ENCODE results near the gene GRIK3.
"Not testable (repeated sequence)": the region's sequence is repeated elsewhere in the genome, so short reads cannot be mapped to it uniquely, and the experiment has no call there.

Gene GRIK3

GRCh38 chr1:36900128-36900527 lies 134.2 kb downstream of the GRIK3 start:
- no peak for DNase-seq

- not testable (repeated sequence) for DNase-seq
Measured at GRCh38 chr1:36897813-36898212, 136.5 kb downstream of the GRIK3 start.

GRCh38 chr1:36894824-36895223 lies 139.5 kb downstream of the GRIK3 start:
- DNase-seq = no peak

- no peak for DNase-seq
Measured at GRCh38 chr1:36890776-36891175, 143.5 kb downstream of the GRIK3 start.

DNA sequence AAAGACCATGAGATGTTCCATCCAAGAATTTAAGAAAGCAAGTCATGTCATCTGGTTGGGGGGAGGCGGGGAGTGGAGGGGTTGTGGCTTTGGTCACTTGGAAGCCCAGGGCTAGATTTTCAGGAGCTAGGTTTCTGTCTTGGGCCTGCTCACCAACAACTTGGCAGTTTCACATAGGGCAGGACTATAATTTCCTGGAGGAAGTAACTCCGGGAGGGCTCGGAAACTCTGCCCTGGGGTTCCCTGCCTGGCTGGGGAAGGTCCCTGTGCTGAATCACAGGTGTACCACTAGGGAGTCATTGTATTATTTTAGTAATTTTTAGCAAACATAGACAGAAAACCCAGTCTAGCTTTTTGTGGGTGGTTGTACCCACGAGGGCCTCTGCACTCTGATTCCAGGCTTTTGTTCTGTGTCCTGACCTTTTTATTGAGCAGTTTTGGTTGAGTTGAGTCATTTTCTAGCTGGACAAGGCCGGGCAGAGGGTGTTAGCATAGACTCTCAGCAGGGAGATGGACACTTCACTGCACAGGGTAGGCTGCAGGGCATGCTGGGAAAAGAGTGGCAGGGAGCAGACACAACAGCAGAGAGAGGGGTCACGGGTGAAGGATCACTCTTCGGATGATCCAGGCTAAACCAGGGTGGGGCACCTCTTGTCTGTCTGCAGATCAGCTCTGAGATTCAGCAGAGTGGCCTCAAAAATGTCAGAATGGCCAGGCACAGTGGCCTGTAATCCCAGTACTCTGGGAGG lies 144.7 kb downstream of the GRIK3 start:
- no peak for DNase-seq

- DNase-seq = no peak
Measured at GRCh38 chr1:36888811-36889477, 145.4 kb downstream of the GRIK3 start.

- no peak for DNase-seq
Measured at GRCh38 chr1:36885540-36886357, 148.6 kb downstream of the GRIK3 start.

- no peak for DNase-seq
Measured at GRCh38 chr1:36884801-36885200, 149.5 kb downstream of the GRIK3 start.

DNA sequence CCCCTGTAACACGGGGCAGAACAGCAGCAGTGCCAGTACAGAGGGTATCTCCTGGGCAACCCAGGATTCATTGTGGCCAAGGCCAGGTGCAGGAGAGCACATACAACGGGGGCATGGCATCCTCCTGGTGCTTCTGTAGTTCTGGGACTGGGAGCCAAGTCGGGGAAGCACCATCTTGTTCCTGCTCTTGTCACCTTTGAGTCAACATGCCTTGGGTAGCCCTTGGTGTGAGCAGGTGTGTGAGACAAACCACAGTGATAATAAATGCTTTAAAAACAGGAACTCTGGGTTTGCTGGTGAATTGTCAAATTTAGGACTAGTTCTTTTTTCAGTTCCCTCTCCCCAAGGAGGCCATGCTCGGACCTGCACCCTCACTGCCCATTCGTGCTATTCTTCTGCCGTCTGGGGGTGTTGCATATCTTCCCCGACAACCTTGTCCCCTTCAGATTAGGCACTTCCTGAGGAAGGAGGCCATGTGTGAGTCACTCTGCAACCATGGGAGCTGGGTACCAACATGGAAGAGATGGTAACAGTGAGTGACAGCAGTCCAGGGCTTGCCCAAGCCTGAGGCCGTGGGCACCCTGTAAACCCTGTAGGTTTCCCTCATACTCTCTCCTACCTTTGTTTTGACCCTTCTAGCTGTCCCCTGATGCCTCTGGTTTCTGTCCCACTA lies 150.2 kb downstream of the GRIK3 start:
- DNase-seq = no peak

DNA sequence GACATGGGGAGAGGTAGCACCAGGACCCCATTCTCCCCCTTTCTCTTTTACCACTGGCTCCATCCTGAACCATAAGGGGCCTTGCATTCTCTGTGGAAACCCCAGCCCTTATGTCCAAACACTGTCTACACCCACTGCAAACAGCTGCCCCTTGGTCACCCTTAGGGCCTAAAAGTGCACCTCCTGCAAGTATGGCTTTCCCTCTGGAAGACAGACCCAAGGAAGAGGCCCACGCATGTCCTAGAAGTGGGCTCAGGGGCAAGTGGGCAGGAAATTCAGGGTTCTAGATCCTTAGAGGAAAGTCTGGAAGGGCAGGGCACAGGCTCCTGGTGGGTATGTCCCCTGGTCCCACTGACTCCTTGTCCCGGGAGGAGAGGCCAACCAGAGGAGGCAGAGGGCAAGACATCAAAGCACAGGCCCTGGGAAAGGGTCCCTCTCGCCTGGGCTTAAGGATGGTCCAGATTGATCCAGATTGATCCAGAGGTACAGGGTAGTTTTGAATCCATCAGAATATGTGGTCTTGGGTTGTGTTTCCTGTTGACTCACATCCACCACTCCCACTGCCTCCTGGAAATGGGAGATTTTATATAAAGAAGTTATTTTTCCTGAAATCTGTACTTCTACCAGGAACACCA lies 150.9 kb downstream of the GRIK3 start:
- DNase-seq = no peak

- DNase-seq = no peak
Measured at GRCh38 chr1:36882536-36883285, 151.6 kb downstream of the GRIK3 start.

DNA sequence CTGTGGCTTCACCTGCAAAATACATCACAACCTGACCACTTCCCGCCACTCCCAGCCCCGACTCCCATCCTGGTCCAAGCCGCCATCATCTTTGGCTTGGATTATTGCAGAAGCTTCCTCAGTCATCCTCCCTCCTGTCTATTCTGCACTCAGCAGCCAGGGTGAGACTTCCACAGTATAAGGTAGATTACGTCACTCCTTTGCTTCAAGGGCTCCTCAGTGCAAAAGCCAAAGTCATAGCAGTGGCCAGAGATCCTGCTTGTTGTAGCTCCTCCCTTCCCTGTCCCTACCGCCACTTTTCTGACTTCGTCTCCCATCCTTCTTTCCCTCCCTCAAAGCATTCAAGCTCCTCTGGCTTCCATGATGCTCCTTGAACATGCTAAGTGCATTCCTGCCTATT lies 152.8 kb downstream of the GRIK3 start:
- DNase-seq = no peak

DNA sequence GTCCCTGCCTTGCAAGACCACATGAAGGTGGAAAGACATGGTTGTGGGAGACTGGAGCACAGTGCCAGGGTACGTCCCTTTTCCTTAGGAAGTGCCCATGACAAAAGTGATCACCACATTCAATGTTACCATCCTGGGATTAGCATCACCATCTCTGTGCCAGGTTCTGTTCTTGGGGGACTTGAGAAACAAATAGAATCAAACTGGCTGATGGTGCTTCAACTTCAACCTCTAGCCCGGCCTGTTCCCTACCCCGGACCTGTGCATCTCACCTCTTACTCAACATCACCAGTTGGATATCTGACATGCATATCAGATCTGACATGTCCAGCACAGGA lies 153.3 kb downstream of the GRIK3 start:
- DNase-seq = no peak

DNA sequence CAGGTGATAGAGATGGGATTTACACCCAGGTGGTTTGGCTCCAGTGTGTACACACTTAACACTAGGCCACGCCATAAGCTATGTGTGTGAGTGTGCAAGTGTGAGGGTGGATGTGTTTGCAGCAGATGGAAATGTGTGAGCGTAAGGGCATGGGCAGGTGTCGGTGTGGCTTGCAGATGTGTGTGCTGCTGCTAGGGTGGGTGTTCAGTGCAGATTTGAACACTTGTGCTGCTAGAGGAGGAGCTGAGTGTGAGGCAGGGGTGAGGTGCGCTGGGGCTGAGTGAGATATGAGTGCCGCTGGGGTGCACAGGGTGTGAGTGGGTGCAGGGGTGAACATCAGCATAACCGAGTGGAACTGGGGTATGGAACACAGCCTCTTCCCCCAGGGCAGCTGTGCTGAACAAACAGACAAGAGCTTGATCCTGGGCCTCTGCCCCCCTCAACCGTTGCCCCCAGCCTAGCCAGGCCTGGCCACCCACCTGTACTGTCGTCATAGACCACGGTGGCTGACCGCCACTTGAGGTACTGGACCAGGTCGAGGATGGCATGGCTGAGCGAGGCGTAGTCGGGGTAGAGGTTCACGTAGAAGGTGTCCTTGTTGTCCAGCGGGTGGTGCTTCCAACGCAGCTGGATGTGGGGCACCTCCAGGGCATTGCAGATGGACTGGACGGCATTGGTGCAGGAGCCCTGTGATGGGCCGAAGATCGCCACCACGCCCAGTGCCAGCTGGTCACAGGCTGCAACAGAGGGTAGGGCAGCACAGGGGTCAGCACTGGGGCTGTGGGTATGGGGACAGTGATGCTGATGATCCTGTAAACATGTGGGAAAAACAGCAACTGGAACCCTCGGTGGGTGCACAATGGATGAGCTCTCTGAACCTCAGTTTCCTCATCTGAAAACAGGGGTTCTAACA lies 153.9 kb downstream of the GRIK3 start:
- no peak for DNase-seq

DNA sequence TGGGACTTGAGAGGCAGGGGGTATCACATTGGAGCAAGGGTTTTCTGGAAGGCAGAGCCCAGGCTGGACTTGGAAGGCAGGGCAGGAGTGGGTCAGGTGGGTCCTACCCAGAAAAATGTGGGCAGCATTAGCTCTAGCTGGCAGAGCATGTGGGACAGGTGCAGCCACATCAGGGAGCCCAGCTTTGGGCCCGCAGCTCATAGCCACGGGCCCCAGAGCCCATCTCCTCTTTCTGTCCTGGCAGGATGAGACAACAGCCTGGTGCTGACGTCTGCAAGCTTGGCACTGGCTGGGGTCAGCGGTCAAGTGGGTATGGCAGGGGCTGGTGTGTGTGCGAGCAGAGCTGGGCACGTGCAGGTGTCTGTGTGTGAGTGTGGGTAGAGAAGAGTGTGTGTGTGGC lies 154.7 kb downstream of the GRIK3 start:
- no peak for DNase-seq

DNA sequence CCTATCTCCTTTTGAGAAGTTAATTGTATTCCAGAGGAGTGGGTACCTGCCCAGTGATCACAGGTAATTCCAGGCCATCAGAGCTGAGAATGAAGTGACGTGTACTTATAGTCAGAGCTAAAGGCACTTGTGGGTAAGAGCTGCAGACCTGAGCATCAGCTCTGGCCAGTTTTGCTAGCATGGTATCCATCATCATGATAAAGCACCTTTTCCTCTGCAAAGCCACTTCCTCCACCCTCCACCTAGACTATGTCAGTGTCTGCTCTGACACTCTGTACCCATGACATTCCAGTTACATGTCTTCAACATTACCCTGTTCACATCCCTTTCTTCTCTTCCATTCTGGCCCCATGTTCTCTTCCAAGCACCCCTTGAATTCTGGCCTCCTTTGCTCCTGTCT lies 157.3 kb downstream of the GRIK3 start:
- no peak for DNase-seq

DNA sequence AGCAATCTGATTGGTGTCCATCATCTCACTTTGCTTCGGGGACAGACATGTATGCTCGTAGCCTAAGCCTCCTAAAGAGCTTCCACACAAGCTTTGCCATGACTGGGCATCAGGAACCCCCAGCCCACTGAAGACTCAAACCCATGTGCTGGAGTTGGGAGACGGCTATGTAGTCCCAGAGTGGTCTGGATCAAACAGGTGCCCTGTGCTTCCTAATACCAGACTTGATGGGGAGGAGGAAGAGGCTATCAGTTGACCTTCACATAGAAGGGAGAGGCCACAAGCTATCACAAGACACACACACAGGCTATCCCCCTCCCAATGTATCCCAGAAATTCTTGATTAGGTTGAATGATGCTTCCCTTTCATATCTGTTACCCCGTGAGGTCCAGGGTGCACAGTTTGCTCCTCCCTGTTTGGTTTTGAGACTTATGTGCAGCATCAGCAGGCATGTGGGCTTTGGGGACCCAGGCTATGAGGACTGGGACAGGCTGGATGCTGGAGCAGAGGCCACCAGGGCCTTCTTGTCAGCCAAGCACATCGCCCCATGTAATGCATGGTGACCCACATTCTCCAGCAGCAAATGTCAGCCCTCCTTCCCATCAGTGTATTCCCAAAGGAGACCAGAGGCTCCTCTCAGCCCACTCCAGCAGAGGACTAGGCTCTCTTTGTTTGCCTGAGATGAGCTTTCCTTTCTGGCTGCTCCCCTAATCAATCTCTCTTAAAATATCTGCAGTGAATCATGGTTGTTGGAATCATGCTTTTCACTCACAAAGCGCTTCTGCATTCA lies 159.8 kb downstream of the GRIK3 start:
- no peak for DNase-seq

- DNase-seq = no peak
Measured at GRCh38 chr1:36872858-36873257, 161.5 kb downstream of the GRIK3 start.

- no peak for DNase-seq
Measured at GRCh38 chr1:36872126-36872754, 162.1 kb downstream of the GRIK3 start.
